Suprapubic skin (tissue), 4 donors: ENCODE results near the gene MORC1. TPM values are rescaled to one million over a fixed set of nuclear protein-coding genes. Genes with fewer than 3 reads are reported as not detected.

Experiments
- DNase-seq, 2 donors: peaks; one replicate each; pipeline ENCODE4 v3.0.0-alpha.2; 2019; ENCODE audit warnings: low spot score in 2 of 2
- H3K27ac ChIP-seq: fragments of 200-600 bp; sonication (generic); one replicate; pipeline ENCODE4 v1.5.1; 2019
- H3K27me3 ChIP-seq: fragments of 200-600 bp; sonication (generic); one replicate; pipeline ENCODE4 v1.5.1; 2019
- H3K36me3 ChIP-seq: fragments of 200-600 bp; sonication (generic); one replicate; pipeline ENCODE4 v1.5.1; 2019
- H3K4me1 ChIP-seq: fragments of 200-600 bp; sonication (generic); one replicate; pipeline ENCODE4 v1.5.1; 2019
- H3K4me3 ChIP-seq: fragments of 200-600 bp; sonication (generic); one replicate; pipeline ENCODE4 v1.5.1; 2019; ENCODE audit warnings: mild to moderate bottlenecking
- H3K9me3 ChIP-seq: fragments of 200-600 bp; sonication (generic); one replicate; pipeline ENCODE4 v1.5.1; 2019
- EP300 ChIP-seq: sonication (generic); formaldehyde crosslinking; IDR thresholded peaks from one replicate; pipeline ENCODE4 v1.6.1; 2017; ENCODE audit warnings: antibody characterized with exemption
- POLR2A ChIP-seq, 2 donors: fragments of 450-650 bp; IDR thresholded peaks; one replicate each; pipeline ENCODE4 v1.6.1; 2017; ENCODE audit warnings: antibody characterized with exemption in 2 of 2, mild to moderate bottlenecking in 2 of 2, moderate library complexity in 2 of 2
- POLR2AphosphoS5 ChIP-seq, 3 donors: sonication (generic); formaldehyde crosslinking; IDR thresholded peaks; one replicate each; pipeline ENCODE4 v1.6.1; 2017; ENCODE audit warnings: antibody characterized with exemption in 3 of 3
- WGBS: methylation state at CpG from one replicate; pipeline ENCODE4 v1.1.5; 2018; 5-methylcytosine and 5-hydroxymethylcytosine counted together
- total RNA-seq, 4 donors: library from RNA; depleted of rRNA; stranded (reverse); fragments of >200 nt; gene quantifications; one replicate each; pipeline ENCODE4 v1.1.0, GENCODE V29; 2016
- TF ChIP-seq, protein P1 (sequence below), 2 donors: fragments of 200-600 bp in 1 of 2; fragments of 450-650 bp in 1 of 2; sonication (generic) in 1 of 2; IDR thresholded peaks; one replicate each; pipeline ENCODE4 v1.5.1; 2016 to 2019; ENCODE audit warnings: antibody characterized with exemption in 2 of 2, mild to moderate bottlenecking in 1 of 2, moderate library complexity in 1 of 2

MORC1 gene
- total RNA-seq, 4 donors from 2014 or later, result not detected

DNA sequence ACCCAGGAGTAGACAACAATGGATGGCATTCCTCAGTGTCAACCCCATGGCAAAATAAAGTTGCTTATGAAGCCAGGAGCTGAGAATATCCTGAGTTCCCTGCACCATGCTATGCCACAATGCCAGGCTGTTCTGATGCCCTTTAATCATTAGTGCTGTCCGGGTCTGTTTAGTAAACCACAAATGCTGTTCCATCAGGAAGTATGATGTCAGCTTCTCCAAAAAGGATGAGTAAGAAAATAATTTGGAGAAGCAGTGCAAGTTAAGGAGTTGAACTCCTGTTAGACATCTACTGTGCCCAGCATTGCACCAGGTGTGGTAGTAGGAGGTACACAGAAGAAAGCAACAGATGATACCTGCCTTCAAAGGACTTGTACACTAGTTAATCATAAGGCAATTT is 96.4 kb downstream of the MORC1 start:
- no peaks in the 10 kb centered on the region for H3K27me3 ChIP-seq
- TF ChIP-seq POLR2AphosphoS5 (IDR thresholded peaks at IDR 0.05), result no peak
- TF ChIP-seq, protein P1, sequence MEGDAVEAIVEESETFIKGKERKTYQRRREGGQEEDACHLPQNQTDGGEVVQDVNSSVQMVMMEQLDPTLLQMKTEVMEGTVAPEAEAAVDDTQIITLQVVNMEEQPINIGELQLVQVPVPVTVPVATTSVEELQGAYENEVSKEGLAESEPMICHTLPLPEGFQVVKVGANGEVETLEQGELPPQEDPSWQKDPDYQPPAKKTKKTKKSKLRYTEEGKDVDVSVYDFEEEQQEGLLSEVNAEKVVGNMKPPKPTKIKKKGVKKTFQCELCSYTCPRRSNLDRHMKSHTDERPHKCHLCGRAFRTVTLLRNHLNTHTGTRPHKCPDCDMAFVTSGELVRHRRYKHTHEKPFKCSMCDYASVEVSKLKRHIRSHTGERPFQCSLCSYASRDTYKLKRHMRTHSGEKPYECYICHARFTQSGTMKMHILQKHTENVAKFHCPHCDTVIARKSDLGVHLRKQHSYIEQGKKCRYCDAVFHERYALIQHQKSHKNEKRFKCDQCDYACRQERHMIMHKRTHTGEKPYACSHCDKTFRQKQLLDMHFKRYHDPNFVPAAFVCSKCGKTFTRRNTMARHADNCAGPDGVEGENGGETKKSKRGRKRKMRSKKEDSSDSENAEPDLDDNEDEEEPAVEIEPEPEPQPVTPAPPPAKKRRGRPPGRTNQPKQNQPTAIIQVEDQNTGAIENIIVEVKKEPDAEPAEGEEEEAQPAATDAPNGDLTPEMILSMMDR (IDR thresholded peaks at IDR 0.05), result no peak
- TF ChIP-seq POLR2A (IDR thresholded peaks at IDR 0.05), result no peak
- TF ChIP-seq EP300, result no peak
- no peaks in the 10 kb centered on the region for H3K9me3 ChIP-seq
- no peaks in the 10 kb centered on the region for H3K36me3 ChIP-seq
- H3K4me3 ChIP-seq, result no peak overlapping the region
- WGBS, result 55% methylated on average over 1 of the region's 1 CpG
- no peak for DNase-seq
- no peaks in the 10 kb centered on the region for H3K4me1 ChIP-seq
- H3K27ac ChIP-seq, result no peak overlapping the region

DNA sequence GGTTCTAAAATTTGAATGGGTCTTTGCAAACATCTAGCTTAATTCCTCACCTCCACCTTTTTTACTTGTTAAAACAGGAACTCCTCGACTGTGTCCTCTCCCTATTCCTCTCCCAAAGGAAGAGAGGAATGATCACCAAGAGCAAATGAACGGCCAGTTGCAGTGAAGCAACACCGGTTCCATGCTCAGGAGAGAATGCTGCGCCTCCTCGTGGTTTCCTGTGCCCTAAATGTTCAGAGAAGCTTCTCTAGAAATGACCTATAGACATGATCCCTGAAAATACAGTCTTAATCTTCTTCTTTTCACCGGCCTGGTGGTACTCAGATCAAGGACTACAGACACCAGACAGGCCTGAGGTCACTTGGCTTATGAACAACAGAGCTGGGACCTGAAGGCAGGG is 99.1 kb downstream of the MORC1 start:
- WGBS, result 67% methylated on average over 6 of the region's 6 CpGs
- Histone ChIP-seq H3K9me3 (no peaks in the 10 kb centered on the region), H3K36me3 (no peaks in the 10 kb centered on the region), H3K27ac (no peak overlapping the region), H3K4me1 (no peaks in the 10 kb centered on the region), H3K27me3 (no peaks in the 10 kb centered on the region), H3K4me3 (no peak overlapping the region)
- no peak for TF ChIP-seq POLR2A (IDR thresholded peaks at IDR 0.05)
- TF ChIP-seq POLR2AphosphoS5 (IDR thresholded peaks at IDR 0.05), result no peak
- no peak for TF ChIP-seq EP300
- TF ChIP-seq, protein P1 (IDR thresholded peaks at IDR 0.05), result no peak
- DNase-seq, result no peak

DNA sequence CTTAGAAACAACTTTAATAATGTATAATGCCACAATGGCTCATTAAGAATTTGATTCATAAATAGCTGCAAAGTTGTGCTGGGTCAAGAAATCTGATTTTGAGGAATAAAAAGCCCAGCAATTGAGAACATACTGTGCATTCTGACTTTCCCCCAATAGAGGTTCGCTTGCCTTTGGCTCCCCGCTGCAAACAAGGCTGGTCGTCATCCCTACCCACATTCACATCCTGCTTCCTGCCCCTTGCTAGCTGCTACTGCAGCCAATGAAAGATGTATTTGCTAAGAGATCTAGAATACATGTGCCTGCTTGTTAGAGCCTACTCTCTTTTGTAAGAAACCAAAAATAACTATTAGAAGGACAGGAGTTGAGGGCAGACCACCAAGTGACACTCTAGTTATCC is 112.5 kb downstream of the MORC1 start:
- Histone ChIP-seq H3K4me1 (no peaks in the 10 kb centered on the region), H3K36me3 (no peaks in the 10 kb centered on the region), H3K27me3 (no peaks in the 10 kb centered on the region), H3K9me3 (no peaks in the 10 kb centered on the region), H3K4me3 (no peak overlapping the region), H3K27ac (no peak overlapping the region)
- WGBS, result 58% methylated on average over 3 of the region's 3 CpGs
- TF ChIP-seq POLR2A (IDR thresholded peaks at IDR 0.05), result no peak
- TF ChIP-seq, protein P1 (IDR thresholded peaks at IDR 0.05), result no peak
- TF ChIP-seq EP300, result no peak
- no peak for TF ChIP-seq POLR2AphosphoS5 (IDR thresholded peaks at IDR 0.05)
- DNase-seq, result no peak

DNA sequence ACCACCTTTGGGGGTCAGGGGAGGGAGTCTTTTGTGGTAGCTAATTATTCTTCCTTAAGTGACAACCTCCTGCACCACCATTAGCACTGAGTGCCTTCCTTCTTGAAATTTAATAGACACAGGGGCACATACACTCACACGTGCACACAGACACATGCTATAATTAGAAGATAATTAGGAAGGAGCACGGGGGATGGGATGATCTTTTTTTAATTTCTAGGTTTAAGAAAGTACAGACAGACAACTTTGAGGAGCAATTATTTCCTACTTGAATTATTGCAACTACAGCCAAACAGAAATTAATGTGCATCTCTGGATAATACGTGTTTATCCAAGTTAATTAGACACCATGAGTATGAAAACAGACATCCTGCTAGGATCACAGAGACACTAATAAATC is 119.5 kb downstream of the MORC1 start:
- Histone ChIP-seq H3K4me3 (no peak overlapping the region), H3K27me3 (no peaks in the 10 kb centered on the region), H3K27ac (no peak overlapping the region), H3K4me1 (no peaks in the 10 kb centered on the region), H3K36me3 (no peaks in the 10 kb centered on the region), H3K9me3 (no peaks in the 10 kb centered on the region)
- WGBS, result 42% methylated on average over 3 of the region's 3 CpGs
- TF ChIP-seq, protein P1 (IDR thresholded peaks at IDR 0.05), result no peak
- TF ChIP-seq POLR2A (IDR thresholded peaks at IDR 0.05), result no peak
- no peak for TF ChIP-seq POLR2AphosphoS5 (IDR thresholded peaks at IDR 0.05)
- no peak for TF ChIP-seq EP300
- no peak for DNase-seq

DNA sequence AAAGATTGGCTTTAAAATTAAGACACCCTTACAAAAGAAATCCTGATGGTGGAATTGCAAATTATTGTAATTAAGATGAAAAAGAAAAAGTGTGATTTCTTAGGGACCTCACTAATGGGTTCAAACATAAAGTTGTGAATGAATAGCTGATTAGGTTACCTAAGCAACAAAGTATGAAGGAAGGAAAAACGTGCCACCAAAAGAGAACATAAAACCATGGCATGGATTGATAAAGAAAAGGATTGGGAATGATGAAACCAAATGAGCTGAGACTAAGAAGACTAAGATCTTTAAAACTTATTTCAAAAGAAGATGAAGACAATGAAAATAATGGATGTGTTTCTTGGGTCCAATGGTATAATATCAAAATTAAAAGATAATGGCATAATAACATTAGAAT is 132.1 kb downstream of the MORC1 start:
- no peaks in the 10 kb centered on the region for H3K9me3 ChIP-seq
- no peak for TF ChIP-seq POLR2AphosphoS5 (IDR thresholded peaks at IDR 0.05)
- TF ChIP-seq, protein P1 (IDR thresholded peaks at IDR 0.05), result no peak
- TF ChIP-seq POLR2A (IDR thresholded peaks at IDR 0.05), result no peak
- TF ChIP-seq EP300, result no peak
- H3K27ac ChIP-seq, result no peak overlapping the region
- 0% methylated on average over 1 of the region's 1 CpG for WGBS
- no peak for DNase-seq
- H3K36me3 ChIP-seq, result no peaks in the 10 kb centered on the region
- H3K27me3 ChIP-seq, result no peaks in the 10 kb centered on the region
- no peak overlapping the region for H3K4me3 ChIP-seq
- no peaks in the 10 kb centered on the region for H3K4me1 ChIP-seq
